Activated CD4-positive, alpha-beta memory T cell treated with anti-CD3 and anti-CD28 coated beads for 36 hours (primary cell): Measurements from ENCODE around the gene SRPK2. TPM values are rescaled to one million over a fixed set of nuclear protein-coding genes. Genes with fewer than 3 reads are reported as not detected.

Source experiments
- CTCF ChIA-PET: fragments of 350-600 bp; sonication (Branson Sonifier 250); formaldehyde crosslinking; loops from one replicate; lab custom pipeline; 2021; ENCODE audit warnings: antibody characterized with exemption, inconsistent platforms; lab: Charles Lee
- POLR2A ChIA-PET: fragments of 350-600 bp; sonication (Branson Sonifier 250); formaldehyde crosslinking; loops from one replicate; lab custom pipeline; 2021; ENCODE audit warnings: antibody characterized with exemption; lab: Charles Lee
- DNase-seq: peaks from one replicate; pipeline ENCODE4 v3.0.0-alpha.2; 2020
- H3K27ac Mint-ChIP-seq: one replicate; pipeline ENCODE4 v1.8.0; 2021; ENCODE audit warnings: mixed read lengths
- H3K27me3 Mint-ChIP-seq: one replicate; pipeline ENCODE4 v1.8.0; 2021; ENCODE audit warnings: mixed read lengths
- H3K36me3 Mint-ChIP-seq: one replicate; pipeline ENCODE4 v1.8.0; 2021; ENCODE audit warnings: mixed read lengths
- H3K4me1 Mint-ChIP-seq: one replicate; pipeline ENCODE4 v1.8.0; 2021; ENCODE audit warnings: low read depth, mixed read lengths
- H3K4me3 Mint-ChIP-seq: one replicate; pipeline ENCODE4 v1.8.0; 2021; ENCODE audit warnings: mild to moderate bottlenecking, mixed read lengths
- H3K9me3 Mint-ChIP-seq: one replicate; pipeline ENCODE4 v1.8.0; 2021; ENCODE audit warnings: mixed read lengths
- intact Hi-C: fragments of 100-400 bp; cut with micrococcal nuclease; formaldehyde crosslinking; loops from one replicate; pipeline ENCODE4 v1.15.1; 2023
- total RNA-seq, 2 experiments: library from RNA; stranded (reverse); gene quantifications; one replicate each; pipeline ENCODE4 v1.2.3, GENCODE V29; 2021

SRPK2 gene
- total RNA-seq, 2 experiments from 2014 or later = 39.1 to 40.6 TPM

GRCh38 chr7:105402221-105403095 is 13.7 kb upstream of the SRPK2 start:
- DNase-seq = no peak
- ChIA-PET POLR2A (interaction anchor here (0.8 kb wide), 1 partner anchor 24 kb away, joined by 3 read pairs; no protein-coding TSS in a partner anchor), CTCF (no interaction called here)
- Mint-ChIP-seq H3K27ac (no peak overlapping the region), H3K4me1 (no peaks in the 10 kb centered on the region), H3K4me3 (no peak overlapping the region), H3K27me3 (no peaks in the 10 kb centered on the region), H3K36me3 (no peaks in the 10 kb centered on the region), H3K9me3 (no peaks in the 10 kb centered on the region)
- intact Hi-C loops = no loop called here

- Mint-ChIP-seq H3K27ac (no peak overlapping the region), H3K9me3 (no peaks in the 10 kb centered on the region), H3K36me3 (no peaks in the 10 kb centered on the region), H3K4me3 (no peak overlapping the region), H3K4me1 (peaks cover 4% of the 10 kb centered on the region), H3K27me3 (no peaks in the 10 kb centered on the region)
- intact Hi-C loops = no loop called here
- CTCF ChIA-PET = interaction anchor here (0.6 to 1.9 kb wide), 5 partner anchors 16 to 190 kb away, joined by 3 to 8 read pairs (median 3); no protein-coding TSS in a partner anchor
- POLR2A ChIA-PET = interaction anchor here (1.0 kb wide), 1 partner anchor 11 kb away, joined by 5 read pairs; no protein-coding TSS in a partner anchor
- DNase-seq = no peak
Observed at GRCh38 chr7:105399043-105399725, 10.5 kb upstream of the SRPK2 start.

DNA sequence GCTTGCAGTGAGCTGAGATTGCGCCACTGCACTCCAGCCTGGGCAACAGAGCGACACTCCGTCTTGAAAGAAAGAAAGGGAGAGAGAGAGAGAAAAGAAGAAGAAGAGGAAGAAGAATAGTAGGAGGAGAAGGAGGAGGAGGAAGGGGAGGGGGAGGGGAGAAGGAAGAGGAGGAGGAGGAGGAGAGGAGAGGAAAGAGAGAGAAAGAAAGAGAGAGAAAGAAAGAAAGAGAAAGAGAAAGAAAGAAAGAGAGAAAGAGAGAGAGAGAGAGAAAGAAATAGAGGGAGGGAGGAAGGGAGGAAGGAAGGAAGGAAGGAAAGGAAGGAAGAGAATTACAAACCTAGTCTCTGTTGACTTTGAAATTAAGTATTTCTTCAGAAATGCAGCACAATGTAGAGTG is 7.8 kb upstream of the SRPK2 start:
- ChIA-PET CTCF (no interaction called here), POLR2A (no interaction called here)
- DNase-seq = no peak
- H3K36me3 Mint-ChIP-seq = no peaks in the 10 kb centered on the region
- no peak overlapping the region for H3K27ac Mint-ChIP-seq
- peaks cover 12% of the 10 kb centered on the region for H3K4me1 Mint-ChIP-seq
- no peaks in the 10 kb centered on the region for H3K9me3 Mint-ChIP-seq
- no peaks in the 10 kb centered on the region for H3K27me3 Mint-ChIP-seq
- intact Hi-C loops = no loop called here
- no peak overlapping the region for H3K4me3 Mint-ChIP-seq

- Mint-ChIP-seq H3K27me3 (no peaks in the 10 kb centered on the region), H3K27ac (peak overlapping the region; percentile 7), H3K36me3 (no peaks in the 10 kb centered on the region), H3K4me1 (peaks cover 25% of the 10 kb centered on the region), H3K4me3 (no peak overlapping the region), H3K9me3 (no peaks in the 10 kb centered on the region)
- ChIA-PET POLR2A (no interaction called here), CTCF (no interaction called here)
- no peak for DNase-seq
- intact Hi-C loops = loop anchor here (5.0 kb wide), 1 partner anchor 36 kb away; no protein-coding TSS in a partner anchor
Observed at GRCh38 chr7:105391429-105391828, 2.7 kb upstream of the SRPK2 start.

- H3K27ac Mint-ChIP-seq = no peak overlapping the region
- intact Hi-C loops = loop anchor here (2.0 to 5.0 kb wide), 4 partner anchors 37 to 141 kb away; no protein-coding TSS in a partner anchor
- H3K4me3 Mint-ChIP-seq = peak overlapping the region; percentile 5
- peaks cover 27% of the 10 kb centered on the region for H3K4me1 Mint-ChIP-seq
- no peaks in the 10 kb centered on the region for H3K9me3 Mint-ChIP-seq
- H3K36me3 Mint-ChIP-seq = peaks cover 3% of the 10 kb centered on the region
- POLR2A ChIA-PET = no interaction called here
- H3K27me3 Mint-ChIP-seq = no peaks in the 10 kb centered on the region
- no peak for DNase-seq
- CTCF ChIA-PET = no interaction called here
Observed at GRCh38 chr7:105389889-105390288, 1.2 kb upstream of the SRPK2 start.

DNA sequence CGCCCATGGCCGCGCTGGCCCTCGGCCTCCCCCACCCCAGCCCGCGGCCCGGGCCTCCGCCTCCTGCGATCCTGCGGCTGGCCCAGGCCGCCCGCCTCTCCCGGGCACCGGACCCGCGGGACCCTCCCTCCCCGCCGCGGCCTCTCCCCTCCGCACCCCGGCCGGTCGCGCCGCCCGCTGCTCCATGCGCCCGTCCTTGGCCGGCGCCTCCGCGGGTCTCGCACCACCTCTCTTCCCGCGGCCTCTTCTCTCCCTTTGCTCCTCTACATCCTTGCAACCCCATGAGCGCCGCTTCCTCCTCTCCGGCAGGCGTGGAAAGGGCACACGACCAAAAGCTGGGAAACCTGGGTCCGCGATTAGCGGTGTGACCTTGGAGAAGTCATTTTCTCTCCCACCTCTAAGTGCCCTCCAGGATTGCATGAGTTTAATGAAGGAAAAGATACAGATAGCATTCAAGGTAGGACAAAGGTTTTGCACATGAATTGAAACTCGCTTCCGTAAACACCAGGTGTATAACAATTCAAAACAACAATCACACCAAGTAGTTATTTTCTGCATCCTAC is 448 bp upstream of the SRPK2 start:
- no peaks in the 10 kb centered on the region for H3K27me3 Mint-ChIP-seq
- POLR2A ChIA-PET = interaction anchor here (0.6 to 1.2 kb wide), 4 partner anchors 100 to 405 kb away, joined by 3 to 4 read pairs (median 4); no protein-coding TSS in a partner anchor
- H3K4me1 Mint-ChIP-seq = peaks cover 31% of the 10 kb centered on the region
- CTCF ChIA-PET = interaction anchor here (0.7 to 1.6 kb wide), 3 partner anchors 10 to 40 kb away, joined by 3 to 4 read pairs (median 3); no protein-coding TSS in a partner anchor
- peak overlapping the region; percentile 69 for H3K27ac Mint-ChIP-seq
- peak; percentile 48 for DNase-seq
- peak overlapping the region; percentile 84 for H3K4me3 Mint-ChIP-seq
- intact Hi-C loops = loop anchor here (2.0 to 5.0 kb wide), 3 partner anchors 37 to 142 kb away; no protein-coding TSS in a partner anchor
- H3K9me3 Mint-ChIP-seq = no peaks in the 10 kb centered on the region
- peaks cover 3% of the 10 kb centered on the region for H3K36me3 Mint-ChIP-seq

- DNase-seq = peak; percentile 61
- Mint-ChIP-seq H3K27me3 (no peaks in the 10 kb centered on the region), H3K4me1 (peaks cover 33% of the 10 kb centered on the region), H3K4me3 (peak overlapping the region; percentile 81), H3K36me3 (peaks cover 3% of the 10 kb centered on the region), H3K27ac (peak overlapping the region; percentile 59), H3K9me3 (no peaks in the 10 kb centered on the region)
- intact Hi-C loops = loop anchor here (2.0 to 5.0 kb wide), 3 partner anchors 35 to 143 kb away; no protein-coding TSS in a partner anchor
- CTCF ChIA-PET = interaction anchor here (0.6 to 1.6 kb wide), 4 partner anchors 35 to 265 kb away, joined by 3 to 4 read pairs (median 4); no protein-coding TSS in a partner anchor
- POLR2A ChIA-PET = interaction anchor here (0.6 to 1.2 kb wide), 4 partner anchors 11 to 404 kb away, joined by 4 to 5 read pairs (median 4); no protein-coding TSS in a partner anchor
Observed at GRCh38 chr7:105387508-105388355, 989 bp downstream of the SRPK2 start.

DNA sequence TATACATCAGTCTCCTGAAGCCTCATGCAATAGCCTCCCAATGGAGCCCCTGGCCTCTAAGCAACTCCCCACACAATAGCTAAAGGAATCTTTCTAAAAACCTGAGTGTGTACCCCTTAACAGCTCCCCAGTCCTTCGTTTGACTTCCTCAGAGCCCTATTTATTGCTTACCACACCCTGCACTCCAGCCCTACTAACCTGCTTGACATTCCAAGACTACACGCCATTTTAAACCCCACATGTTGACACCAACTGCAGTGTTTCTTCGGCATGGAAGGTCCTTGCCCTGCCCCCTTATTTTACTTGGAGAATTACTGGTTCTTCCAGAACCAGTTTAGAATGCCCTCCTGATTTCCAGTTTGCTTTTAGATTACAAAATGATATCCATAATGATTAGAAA is 10.8 kb downstream of the SRPK2 start:
- ChIA-PET POLR2A (interaction anchor here (1.5 kb wide), 1 partner anchor 10 kb away, joined by 3 read pairs; no protein-coding TSS in a partner anchor), CTCF (interaction anchor here (1.0 kb wide), 1 partner anchor 126 kb away, joined by 3 read pairs; no protein-coding TSS in a partner anchor)
- intact Hi-C loops = no loop called here
- H3K36me3 Mint-ChIP-seq = no peaks in the 10 kb centered on the region
- no peaks in the 10 kb centered on the region for H3K9me3 Mint-ChIP-seq
- no peaks in the 10 kb centered on the region for H3K27me3 Mint-ChIP-seq
- H3K4me3 Mint-ChIP-seq = no peak overlapping the region
- no peak overlapping the region for H3K27ac Mint-ChIP-seq
- H3K4me1 Mint-ChIP-seq = peaks cover 28% of the 10 kb centered on the region
- no peak for DNase-seq

GRCh38 chr7:105376908-105377533 is 11.7 kb downstream of the SRPK2 start:
- POLR2A ChIA-PET = interaction anchor here (1.5 kb wide), 1 partner anchor 10 kb away, joined by 3 read pairs; no protein-coding TSS in a partner anchor

GRCh38 chr7:105369944-105370343 is 18.8 kb downstream of the SRPK2 start:
- ChIA-PET CTCF (no interaction called here), POLR2A (no interaction called here)
- Mint-ChIP-seq H3K4me3 (no peak overlapping the region), H3K27ac (no peak overlapping the region), H3K9me3 (no peaks in the 10 kb centered on the region), H3K36me3 (peaks cover 2% of the 10 kb centered on the region), H3K27me3 (no peaks in the 10 kb centered on the region), H3K4me1 (peaks cover 21% of the 10 kb centered on the region)
- no peak for DNase-seq
- intact Hi-C loops = no loop called here

More at GRCh38 chr7:105376908-105377533, 11.7 kb downstream of the SRPK2 start:
- H3K4me1 Mint-ChIP-seq = peaks cover 26% of the 10 kb centered on the region
- CTCF ChIA-PET = interaction anchor here (1.0 kb wide), 1 partner anchor 125 kb away, joined by 3 read pairs; no protein-coding TSS in a partner anchor
- H3K27ac Mint-ChIP-seq = no peak overlapping the region
- H3K36me3 Mint-ChIP-seq = no peaks in the 10 kb centered on the region
- no peak for DNase-seq
- intact Hi-C loops = no loop called here
- H3K9me3 Mint-ChIP-seq = no peaks in the 10 kb centered on the region
- no peak overlapping the region for H3K4me3 Mint-ChIP-seq
- H3K27me3 Mint-ChIP-seq = no peaks in the 10 kb centered on the region
